Activated effector memory CD4-positive, alpha-beta T cell treated with Interleukin-2 at 50 U/mL for 16 hours (primary cell): ENCODE results near the gene CEP128.

Experiments used
- DNase-seq: peaks from one replicate; pipeline ENCODE4 v3.0.0-alpha.2; 2020

The CEP128 gene

GRCh38 chr14:80464531-80465149 lies 476.9 kb downstream of the CEP128 start:
- DNase-seq: no peak

GRCh38 chr14:80456209-80456608 lies 485.3 kb downstream of the CEP128 start:
- no peak for DNase-seq

GRCh38 chr14:80455031-80455430 lies 486.5 kb downstream of the CEP128 start:
- DNase-seq: no peak

- DNase-seq: no peak
Observed at GRCh38 chr14:80448267-80448666, 493.3 kb downstream of the CEP128 start.

GRCh38 chr14:80447392-80447791 lies 494.1 kb downstream of the CEP128 start:
- DNase-seq: no peak
